GM12801 (cell line): ENCODE measurements around the gene KRTAP10-1.
"Not testable (repeated sequence)": the region's sequence is repeated elsewhere in the genome, so short reads cannot be mapped to it uniquely, and the experiment has no call there.

Experiments
- CTCF ChIP-seq: IDR thresholded peaks from one replicate; pipeline ENCODE4 v1.5.1; 2011; ENCODE audit warnings: control low read depth; ENCODE audit not compliant: insufficient read length; ENCODE audit errors: extremely low read depth

Gene KRTAP10-1

GRCh38 chr21:44580231-44580821, 40.3 kb upstream of the KRTAP10-1 start, which contains the start of gene KRTAP10-5:
Gene KRTAP10-5 (minus strand): TSS chr21:44580604. CDS start chr21:44580578, 26 bp downstream.
- TF ChIP-seq CTCF = not testable (repeated sequence)

GRCh38 chr21:44579833-44580144, 39.8 kb upstream of the KRTAP10-1 start:
- no peak for TF ChIP-seq CTCF

GRCh38 chr21:44579056-44579832, 39.2 kb upstream of the KRTAP10-1 start:
- TF ChIP-seq CTCF = no peak

- TF ChIP-seq CTCF = no peak
These were observed 38.5 kb upstream of the KRTAP10-1 start for GRCh38 chr21:44578371-44579055.

- no peak for TF ChIP-seq CTCF
These were observed 36.0 kb upstream of the KRTAP10-1 start for GRCh38 chr21:44576025-44576420.

- no peak for TF ChIP-seq CTCF
These were observed 35.5 kb upstream of the KRTAP10-1 start for GRCh38 chr21:44575307-44576024.

GRCh38 chr21:44574457-44575306, 34.7 kb upstream of the KRTAP10-1 start:
- no peak for TF ChIP-seq CTCF
